Smooth muscle cell (in vitro differentiated cells): Measurements from ENCODE around the gene PWWP2B. TPM values are rescaled to one million over a fixed set of nuclear protein-coding genes. Genes with fewer than 3 reads are reported as not detected.

Source experiments
- DNase-seq: peaks from one replicate; lab custom pipeline; 2025; ENCODE audit not compliant: unreplicated experiment; lab: John Stamatoyannopoulos, UW
- H2AFZ ChIP-seq: fragments of 200-600 bp; sonication (generic); 2 replicates; pipeline ENCODE4 v1.6.0; 2016; ENCODE audit warnings: antibody characterized with exemption, low read depth, mild to moderate bottlenecking
- H3F3A ChIP-seq: fragments of 200-600 bp; sonication (generic); 2 replicates; pipeline ENCODE4 v1.6.0; 2017; ENCODE audit warnings: antibody characterized with exemption, low read depth
- H3K27ac ChIP-seq: fragments of 200-600 bp; sonication (generic); 2 replicates; pipeline ENCODE4 v1.5.1; 2016; ENCODE audit warnings: low read depth, mild to moderate bottlenecking
- H3K27me3 ChIP-seq: fragments of 200-600 bp; sonication (generic); 2 replicates; pipeline ENCODE4 v1.6.1; 2016; ENCODE audit warnings: low read depth, mild to moderate bottlenecking
- H3K36me3 ChIP-seq: fragments of 200-600 bp; sonication (generic); 2 replicates; pipeline ENCODE4 v1.5.1; 2016; ENCODE audit warnings: low read depth
- H3K4me1 ChIP-seq: fragments of 200-600 bp; sonication (generic); 2 replicates; pipeline ENCODE4 v1.5.1; 2016; ENCODE audit warnings: low read depth
- H3K4me2 ChIP-seq: fragments of 200-600 bp; sonication (generic); 2 replicates; pipeline ENCODE4 v1.6.0; 2016; ENCODE audit warnings: mild to moderate bottlenecking
- H3K4me3 ChIP-seq: fragments of 200-600 bp; sonication (generic); 2 replicates; pipeline ENCODE4 v1.5.1; 2016; ENCODE audit warnings: mild to moderate bottlenecking
- H3K79me2 ChIP-seq: fragments of 200-600 bp; sonication (generic); 2 replicates; pipeline ENCODE4 v1.6.0; 2016; ENCODE audit warnings: low read depth, mild to moderate bottlenecking
- H3K9ac ChIP-seq: fragments of 200-600 bp; sonication (generic); 2 replicates; pipeline ENCODE4 v1.6.0; 2016; ENCODE audit warnings: low read depth
- H3K9me3 ChIP-seq: fragments of 200-600 bp; sonication (generic); replicated peaks from 2 replicates; pipeline ENCODE4 v1.5.1; 2016; ENCODE audit warnings: low read depth
- H4K20me1 ChIP-seq: fragments of 200-600 bp; sonication (generic); 2 replicates; pipeline ENCODE4 v1.6.0; 2016; ENCODE audit warnings: low read depth
- CTCF ChIP-seq: fragments of 200-600 bp; sonication (generic); IDR thresholded peaks from 2 replicates; pipeline ENCODE4 v1.5.1; 2017; ENCODE audit warnings: borderline replicate concordance, mild to moderate bottlenecking, antibody characterized with exemption; ENCODE audit not compliant: insufficient read depth, poor library complexity, severe bottlenecking
- WGBS: methylation state at CpG from one replicate; pipeline ENCODE4 v1.1.7; 2016; ENCODE audit warnings: low lambda C conversion rate; 5-methylcytosine and 5-hydroxymethylcytosine counted together
- polyA plus RNA-seq: library from polyadenylated mRNA; unstranded; fragments of >200 nt; fragmentation: Nextera tagmentation; extraction: Ambion mirVana; gene quantifications from 2 replicates; pipeline ENCODE4 v1.2.1, GENCODE V29; 2016
- total RNA-seq: library from RNA; depleted of rRNA; stranded (reverse); fragments of >200 nt; gene quantifications from 2 replicates; pipeline ENCODE4 v1.2.3, GENCODE V29; 2014

PWWP2B gene
- total and polyA plus RNA-seq, 2 experiments from 2014 or later, result 8.3 to 13.2 TPM

- H3K36me3 ChIP-seq, result no peaks in the 10 kb centered on the region
- 98% methylated on average over 16 of the region's 28 CpGs for WGBS
- peaks cover 42% of the 10 kb centered on the region for H4K20me1 ChIP-seq
- H3K27ac ChIP-seq, result no peak overlapping the region
- no peak overlapping the region for H3K9ac ChIP-seq
- no peak overlapping the region for H3K4me3 ChIP-seq
- H2AFZ ChIP-seq, result no peak overlapping the region
- H3K27me3 ChIP-seq, result no peaks in the 10 kb centered on the region
- peaks cover 11% of the 10 kb centered on the region for H3F3A ChIP-seq
- H3K79me2 ChIP-seq, result peaks cover 29% of the 10 kb centered on the region
- H3K4me2 ChIP-seq, result no peak overlapping the region
- no peak for DNase-seq
- TF ChIP-seq CTCF, result no peak
- H3K9me3 ChIP-seq, result no peaks in the 10 kb centered on the region
- peaks cover 30% of the 10 kb centered on the region for H3K4me1 ChIP-seq
Measured at GRCh38 chr10:132410056-132410778, 13.2 kb downstream of the PWWP2B start.

GRCh38 chr10:132410779-132411532 is 14.0 kb downstream of the PWWP2B start:
- no peak for TF ChIP-seq CTCF

GRCh38 chr10:132411561-132412253 is 14.7 kb downstream of the PWWP2B start:
- Histone ChIP-seq H4K20me1 (peaks cover 42% of the 10 kb centered on the region), H3K9ac (no peak overlapping the region), H3K4me3 (peak overlapping the region; percentile 2), H3K27ac (peak overlapping the region; percentile 63), H3K36me3 (no peaks in the 10 kb centered on the region), H3K27me3 (no peaks in the 10 kb centered on the region), H3K9me3 (no peaks in the 10 kb centered on the region), H3K79me2 (peaks cover 26% of the 10 kb centered on the region), H2AFZ (peak overlapping the region; percentile 33), H3K4me1 (peaks cover 30% of the 10 kb centered on the region), H3F3A (peaks cover 11% of the 10 kb centered on the region), H3K4me2 (peak overlapping the region; percentile 74)
- no peak for TF ChIP-seq CTCF
- DNase-seq, result no peak
- WGBS, result 21% methylated on average over 23 of the region's 23 CpGs

More at GRCh38 chr10:132410779-132411532, 14.0 kb downstream of the PWWP2B start:
- H3K9me3 ChIP-seq, result no peaks in the 10 kb centered on the region
- no peak for DNase-seq
- peaks cover 30% of the 10 kb centered on the region for H3K4me1 ChIP-seq
- H4K20me1 ChIP-seq, result peaks cover 42% of the 10 kb centered on the region
- H3K9ac ChIP-seq, result no peak overlapping the region
- peaks cover 26% of the 10 kb centered on the region for H3K79me2 ChIP-seq
- H3F3A ChIP-seq, result peaks cover 11% of the 10 kb centered on the region
- no peaks in the 10 kb centered on the region for H3K27me3 ChIP-seq
- H3K27ac ChIP-seq, result peak overlapping the region; percentile 63
- peak overlapping the region; percentile 74 for H3K4me2 ChIP-seq
- no peak overlapping the region for H2AFZ ChIP-seq
- H3K4me3 ChIP-seq, result no peak overlapping the region
- H3K36me3 ChIP-seq, result no peaks in the 10 kb centered on the region
- 88% methylated on average over 27 of the region's 28 CpGs for WGBS
